Mucosa of descending colon (tissue), 3 donors: ENCODE results near the gene GPR137. TPM values are rescaled to one million over a fixed set of nuclear protein-coding genes. Genes with fewer than 3 reads are reported as not detected.
A peak's percentile ranks its signal among the peaks of the same experiment; 100 is the strongest.
"Not testable (repeated sequence)": the region's sequence is repeated elsewhere in the genome, so short reads cannot be mapped to it uniquely, and the experiment has no call there.

Source experiments
- ATAC-seq: fragments of 200-7000 bp; cut with Tn5 transposase; one replicate; pipeline ENCODE4 v1.9.1; 2020; ENCODE audit warnings: mild to moderate bottlenecking, moderate library complexity
- DNase-seq, 3 donors: peaks; one replicate each; pipeline ENCODE4 v3.0.0-alpha.2; 2020
- H3K36me3 ChIP-seq: fragments of 200-600 bp; one replicate; pipeline ENCODE4 v1.8.0; 2021; ENCODE audit warnings: low read depth, mild to moderate bottlenecking
- H3K4me1 ChIP-seq: fragments of 200-600 bp; one replicate; pipeline ENCODE4 v1.8.0; 2021; ENCODE audit warnings: low read depth, mild to moderate bottlenecking
- H3K4me3 ChIP-seq: fragments of 200-600 bp; one replicate; pipeline ENCODE4 v1.8.0; 2021; ENCODE audit warnings: mild to moderate bottlenecking
- H3K9me3 ChIP-seq: fragments of 200-600 bp; one replicate; pipeline ENCODE4 v1.8.0; 2021; ENCODE audit warnings: mild to moderate bottlenecking
- CTCF ChIP-seq: fragments of 200-600 bp; IDR thresholded peaks from one replicate; pipeline ENCODE4 v1.8.0; 2022; ENCODE audit warnings: antibody characterized with exemption, mild to moderate bottlenecking
- intact Hi-C, 2 donors: fragments of 100-400 bp; cut with DNase I in 1 of 2; cut with micrococcal nuclease in 1 of 2; formaldehyde crosslinking; loops; one replicate each; pipeline versions ENCODE4 v1.11.0 to v1.11.1; 2022; cut with DNase I, micrococcal nuclease
- total RNA-seq, 3 donors: library from RNA; stranded (reverse); fragmentation: NEBNext Ultra II Directional in 2 of 3; extraction: Animal tissue kit (Norgen Biotek cat#: 25700) in 2 of 3; gene quantifications; one replicate each; pipeline versions ENCODE4 v1.2.1 to v1.2.4, GENCODE V29; 2021 to 2023
- donor health status: DM: no; HTN: no; CAD: no; lungs with moderate emphysema.
- donor health status: DM: no; HTN: no; CAD: no.
- donor health status: DM: no; HTN: yes; CAD: no.

Gene GPR137
- total RNA-seq, 3 donors from 2014 or later, result 31.2 to 46.7 (median 40.6) TPM

- no peak overlapping the region for H3K4me3 ChIP-seq
- DNase-seq, result peak; percentile 46 to 73 (median 63)
- no peak for TF ChIP-seq CTCF
- H3K36me3 ChIP-seq, result peaks cover 6% of the 10 kb centered on the region
- ATAC-seq, result no peak
- no peaks in the 10 kb centered on the region for H3K9me3 ChIP-seq
- intact Hi-C loops, result no loop called here
- peaks cover 10% of the 10 kb centered on the region for H3K4me1 ChIP-seq
Measured at GRCh38 chr11:64313491-64314145, 28.0 kb downstream of the GPR137 start.

- DNase-seq, result peak in 1 of 3 donors; percentile 25
- ATAC-seq, result no peak
- H3K4me1 ChIP-seq, result peaks cover 14% of the 10 kb centered on the region
- H3K36me3 ChIP-seq, result peaks cover 6% of the 10 kb centered on the region
- H3K4me3 ChIP-seq, result no peak overlapping the region
- no peak for TF ChIP-seq CTCF
- H3K9me3 ChIP-seq, result no peaks in the 10 kb centered on the region
- intact Hi-C loops, result no loop called here
Measured at GRCh38 chr11:64314146-64314804, 28.6 kb downstream of the GPR137 start.

- TF ChIP-seq CTCF, result no peak
- intact Hi-C loops, result no loop called here
- ATAC-seq (no peak), DNase-seq (peak in 1 of 3 donors; percentile 41)
- Histone ChIP-seq H3K36me3 (peaks cover 6% of the 10 kb centered on the region), H3K9me3 (no peaks in the 10 kb centered on the region), H3K4me1 (peaks cover 14% of the 10 kb centered on the region), H3K4me3 (no peak overlapping the region)
Measured at GRCh38 chr11:64314805-64315561, 29.3 kb downstream of the GPR137 start.

- peak in 1 of 3 donors; percentile 45 for DNase-seq
- H3K4me3 ChIP-seq, result not testable (repeated sequence)
- H3K4me1 ChIP-seq, result peaks cover 20% of the 10 kb centered on the region
Measured at GRCh38 chr11:64315667-64316526, 30.2 kb downstream of the GPR137 start.

GRCh38 chr11:64316672-64317324 lies 31.1 kb downstream of the GPR137 start:
- H3K36me3 ChIP-seq, result peaks cover 6% of the 10 kb centered on the region

More at GRCh38 chr11:64315667-64316526, 30.2 kb downstream of the GPR137 start:
- H3K9me3 ChIP-seq, ATAC-seq, H3K36me3 ChIP-seq, intact Hi-C loops: not testable (repeated sequence)

More at GRCh38 chr11:64316672-64317324, 31.1 kb downstream of the GPR137 start:
- peak; percentile 69 to 79 (median 70) for DNase-seq
- peak; percentile 14 for ATAC-seq
- Histone ChIP-seq H3K4me3 (peak overlapping the region; percentile 69), H3K9me3 (no peaks in the 10 kb centered on the region), H3K4me1 (peaks cover 25% of the 10 kb centered on the region)
- TF ChIP-seq CTCF, result no peak
- intact Hi-C loops, result no loop called here
